Body of pancreas (tissue), 4 donors: Measurements from ENCODE around the gene FJX1. TPM values are rescaled to one million over a fixed set of nuclear protein-coding genes. Genes with fewer than 3 reads are reported as not detected.

Experiments used
- ATAC-seq: fragments of 150-250 bp; one replicate; pipeline ENCODE4 v1.9.1; 2016
- DNase-seq, 4 donors: peaks; one replicate each; pipeline ENCODE4 v3.0.0-alpha.2; 2019
- H3K27ac ChIP-seq, 4 donors: fragments of 200-600 bp; sonication (generic); 1 replicate in 3 of 4; 2 replicates in 1 of 4; pipeline versions ENCODE4 v1.5.1 to v1.6.1; 2016 to 2019; ENCODE audit warnings: mild to moderate bottlenecking in 1 of 4, mixed read lengths in 1 of 4, moderate library complexity in 1 of 4
- H3K27me3 ChIP-seq, 2 donors: fragments of 200-600 bp; sonication (generic); one replicate each; pipeline ENCODE4 v1.6.0; 2016; ENCODE audit warnings: mild to moderate bottlenecking in 1 of 2
- H3K36me3 ChIP-seq, 2 donors: fragments of 200-600 bp; sonication (generic); replicated peaks in 1 of 2; 2 replicates each; pipeline ENCODE4 v1.5.1; 2016; ENCODE audit warnings: low read depth in 2 of 2; ENCODE audit not compliant: insufficient read depth in 1 of 2
- H3K4me1 ChIP-seq: fragments of 200-600 bp; sonication (generic); one replicate; pipeline ENCODE4 v1.6.0; 2016
- H3K4me3 ChIP-seq, 2 donors: fragments of 200-600 bp; sonication (generic); 1 replicate in 1 of 2; 2 replicates in 1 of 2; pipeline ENCODE4 v1.5.1; 2016 to 2019
- H3K9me3 ChIP-seq, 3 donors: fragments of 200-600 bp; sonication (generic); 1 replicate in 2 of 3; 2 replicates in 1 of 3; pipeline ENCODE4 v1.5.1; 2016
- CTCF ChIP-seq, 7 experiments: fragments of 450-650 bp in 4 of 7; fragments of 200-600 bp in 3 of 7; sonication (generic) in 3 of 7; IDR thresholded peaks; one replicate each; pipeline ENCODE4 v1.5.1; 2016 to 2019; ENCODE audit warnings: antibody characterized with exemption in 7 of 7
- POLR2A ChIP-seq, 3 donors: fragments of 450-650 bp; IDR thresholded peaks; one replicate each; pipeline ENCODE4 v1.6.1; 2016; ENCODE audit warnings: antibody characterized with exemption in 3 of 3, mild to moderate bottlenecking in 2 of 3
- WGBS, 2 donors: methylation state at CpG; one replicate each; pipeline ENCODE4 v1.1.5; 2017; 5-methylcytosine and 5-hydroxymethylcytosine counted together
- intact Hi-C: fragments of 100-400 bp; cut with DNase I; formaldehyde crosslinking; loops from one replicate; pipeline ENCODE4 v1.15.1; 2023
- total RNA-seq, 2 donors: library from RNA; depleted of rRNA; stranded (reverse); fragments of >200 nt; gene quantifications; one replicate each; pipeline ENCODE4 v1.1.0, GENCODE V29; 2016

The FJX1 gene
- total RNA-seq: 10 to 100 TPM in 1 of 2 donors, 1 to 10 TPM in 1; 4.2 to 17.1 TPM

GRCh38 chr11:35617687-35618496 is at the start of gene FJX1:
Gene FJX1, plus strand, starts transcription at chr11:35618460. Its CDS starts 177 bp downstream, at chr11:35618637.
- ATAC-seq (peak; percentile 36), DNase-seq (peak; percentile 40 to 51 (median 50))
- no peaks in the 10 kb centered on the region for H3K9me3 ChIP-seq
- H3K4me3 ChIP-seq: peak within 1 kb of the TSS; percentile 13 to 26
- intact Hi-C loops: loop anchor here (10.0 kb wide), 1 partner anchor 867 kb away; no protein-coding TSS in a partner anchor
- WGBS, 2 donors: 10 to 53% methylated on average over 9 to 52 of the region's 57 CpGs
- H3K27ac ChIP-seq: peak within 1 kb of the TSS in 3 of 4 donors; percentile 58 to 70 (median 69)
- no peaks in the 10 kb centered on the region for H3K27me3 ChIP-seq
- TF ChIP-seq POLR2A (IDR thresholded peaks at IDR 0.05) (peak in 1 of 3 donors; percentile 21), CTCF (IDR thresholded peaks at IDR 0.05) (no peak)
- no peaks in the 10 kb centered on the region for H3K36me3 ChIP-seq
- H3K4me1 ChIP-seq: peaks cover 38% of the 10 kb centered on the region

GRCh38 chr11:35571696-35572095 is 46.6 kb upstream of the FJX1 start:
- no peak overlapping the region for H3K27ac ChIP-seq
- 53 to 58% methylated on average over 3 of the region's 3 CpGs for WGBS, 2 donors
- TF ChIP-seq POLR2A (IDR thresholded peaks at IDR 0.05): no peak
- TF ChIP-seq CTCF (IDR thresholded peaks at IDR 0.05): no peak
- no peak overlapping the region for H3K4me3 ChIP-seq
- no peaks in the 10 kb centered on the region for H3K36me3 ChIP-seq
- peaks cover 0 to 6% (median 0%) of the 10 kb centered on the region in 3 donors for H3K9me3 ChIP-seq
- H3K27me3 ChIP-seq: no peaks in the 10 kb centered on the region
- DNase-seq: no peak
- ATAC-seq: no peak
- intact Hi-C loops: no loop called here
- H3K4me1 ChIP-seq: no peaks in the 10 kb centered on the region

GRCh38 chr11:35579557-35580396 is 38.5 kb upstream of the FJX1 start:
- 64 to 65% methylated on average over 7 of the region's 7 CpGs for WGBS, 2 donors
- no peak for DNase-seq
- Histone ChIP-seq H3K4me3 (no peak overlapping the region), H3K27me3 (no peaks in the 10 kb centered on the region), H3K4me1 (no peaks in the 10 kb centered on the region), H3K27ac (no peak overlapping the region), H3K36me3 (no peaks in the 10 kb centered on the region), H3K9me3 (no peaks in the 10 kb centered on the region)
- intact Hi-C loops: no loop called here
- no peak for ATAC-seq
- no peak for TF ChIP-seq CTCF (IDR thresholded peaks at IDR 0.05)
- TF ChIP-seq POLR2A (IDR thresholded peaks at IDR 0.05): no peak

DNA sequence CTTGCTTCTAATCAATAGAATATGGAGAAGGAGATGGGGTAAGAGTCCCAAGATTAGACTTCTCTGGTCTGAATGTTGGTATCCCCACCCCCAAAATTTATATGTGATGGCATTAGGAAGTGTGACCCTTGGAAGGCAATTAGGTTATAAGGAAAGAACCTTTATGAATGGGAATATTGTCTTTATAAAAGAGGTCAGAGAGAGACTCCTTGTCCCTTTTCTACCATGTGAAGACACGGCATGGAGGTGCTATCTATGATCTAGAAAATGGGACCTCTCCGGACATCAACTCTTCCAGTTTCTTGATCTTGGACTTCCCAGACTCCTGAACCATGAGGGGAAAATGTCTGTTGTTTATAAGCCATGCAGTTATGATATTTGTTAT is 37.9 kb upstream of the FJX1 start:
- no peaks in the 10 kb centered on the region for H3K27me3 ChIP-seq
- H3K27ac ChIP-seq: no peak overlapping the region
- no peaks in the 10 kb centered on the region for H3K9me3 ChIP-seq
- WGBS, 2 donors: 90 to 100% methylated on average over 2 of the region's 2 CpGs
- TF ChIP-seq POLR2A (IDR thresholded peaks at IDR 0.05): no peak
- TF ChIP-seq CTCF (IDR thresholded peaks at IDR 0.05): no peak
- H3K36me3 ChIP-seq: no peaks in the 10 kb centered on the region
- H3K4me1 ChIP-seq: no peaks in the 10 kb centered on the region
- DNase-seq (no peak), ATAC-seq (no peak)
- intact Hi-C loops: no loop called here
- H3K4me3 ChIP-seq: no peak overlapping the region
